Cerebellar cortex (tissue), 1 donor: Measurements from ENCODE around the gene RASGRF2.

Source experiments
- DNase-seq: peaks from one replicate; pipeline ENCODE4 v3.0.0-alpha.2; 2015; ENCODE audit warnings: low spot score

Gene RASGRF2

GRCh38 chr5:81205058-81205457 is 244.9 kb downstream of the RASGRF2 start:
- DNase-seq: no peak

GRCh38 chr5:81207009-81207408 is 246.8 kb downstream of the RASGRF2 start:
- peak; percentile 10 for DNase-seq

- DNase-seq: no peak
Measured at GRCh38 chr5:81208904-81209303, 248.7 kb downstream of the RASGRF2 start.

GRCh38 chr5:81209386-81209785 is 249.2 kb downstream of the RASGRF2 start:
- no peak for DNase-seq

GRCh38 chr5:81209869-81210493 is 249.8 kb downstream of the RASGRF2 start:
- no peak for DNase-seq

GRCh38 chr5:81212211-81212751 is 252.1 kb downstream of the RASGRF2 start:
- DNase-seq: no peak

GRCh38 chr5:81213070-81213469 is 252.9 kb downstream of the RASGRF2 start:
- no peak for DNase-seq

GRCh38 chr5:81214848-81215247 is 254.7 kb downstream of the RASGRF2 start:
- no peak for DNase-seq

GRCh38 chr5:81216152-81216551 is 256.0 kb downstream of the RASGRF2 start:
- no peak for DNase-seq

GRCh38 chr5:81219389-81219788 is 259.2 kb downstream of the RASGRF2 start:
- DNase-seq: no peak

- no peak for DNase-seq
Measured at GRCh38 chr5:81222285-81222684, 262.1 kb downstream of the RASGRF2 start.

GRCh38 chr5:81225463-81225862 is 265.3 kb downstream of the RASGRF2 start:
- no peak for DNase-seq

- DNase-seq: no peak
Measured at GRCh38 chr5:81226286-81226685, 266.1 kb downstream of the RASGRF2 start.

- DNase-seq: no peak
Measured at GRCh38 chr5:81226949-81227348, 266.8 kb downstream of the RASGRF2 start.

GRCh38 chr5:81228084-81228483 is 267.9 kb downstream of the RASGRF2 start:
- DNase-seq: no peak

GRCh38 chr5:81230416-81230815 is 270.3 kb downstream of the RASGRF2 start:
- DNase-seq: no peak

GRCh38 chr5:81232464-81233079 is 272.4 kb downstream of the RASGRF2 start:
- DNase-seq: peak; percentile 90

GRCh38 chr5:81233080-81233634 is 273.0 kb downstream of the RASGRF2 start, which contains the start of gene CKMT2:
Gene CKMT2, plus strand, starts transcription at chr5:81233322. Its CDS starts 17,811 bp downstream, at chr5:81251133.
- peak; percentile 54 for DNase-seq

- no peak for DNase-seq
Measured at GRCh38 chr5:81234299-81234698, 274.1 kb downstream of the RASGRF2 start.

GRCh38 chr5:81234801-81235200 is 274.6 kb downstream of the RASGRF2 start:
- no peak for DNase-seq

- peak; percentile 82 for DNase-seq
Measured at GRCh38 chr5:81235287-81236072, 275.3 kb downstream of the RASGRF2 start.

GRCh38 chr5:81238460-81238859 is 278.3 kb downstream of the RASGRF2 start:
- DNase-seq: no peak
